Psoas muscle (tissue), 8 donors: ENCODE results near the gene ARHGAP10. TPM values are rescaled to one million over a fixed set of nuclear protein-coding genes. Genes with fewer than 3 reads are reported as not detected.

Source experiments
- ATAC-seq, 4 donors: fragments of 200-7000 bp; cut with Tn5 transposase; one replicate each; pipeline ENCODE4 v1.9.1; 2020; ENCODE audit warnings: moderate library complexity in 3 of 4, mild to moderate bottlenecking in 2 of 4
- DNase-seq, 2 donors: peaks; one replicate each; pipeline ENCODE4 v3.0.0-alpha.2; 2020
- H3K27ac ChIP-seq: fragments of 200-600 bp; one replicate; pipeline ENCODE4 v1.8.0; 2022
- H3K27me3 ChIP-seq, 3 donors: fragments of 200-600 bp in 1 of 3; one replicate each; pipeline versions ENCODE4 v1.6.1 to v1.8.0; 2013 to 2022; ENCODE audit warnings: low read length in 2 of 3, mild to moderate bottlenecking in 2 of 3, moderate library complexity in 1 of 3; ENCODE audit not compliant: insufficient read depth in 3 of 3
- H3K36me3 ChIP-seq, 2 donors: fragments of 200-600 bp in 1 of 2; one replicate each; pipeline versions ENCODE4 v1.6.1 to v1.8.0; 2013 to 2022; ENCODE audit warnings: low read depth in 1 of 2, mild to moderate bottlenecking in 1 of 2, moderate library complexity in 1 of 2; ENCODE audit not compliant: insufficient read depth in 1 of 2
- H3K4me1 ChIP-seq: fragments of 200-600 bp; one replicate; pipeline ENCODE4 v1.8.0; 2022
- H3K4me3 ChIP-seq: fragments of 200-600 bp; one replicate; pipeline ENCODE4 v1.8.0; 2022; ENCODE audit warnings: mild to moderate bottlenecking
- H3K9me3 ChIP-seq: fragments of 200-600 bp; one replicate; pipeline ENCODE4 v1.8.0; 2022
- WGBS, 3 donors: extraction: QIAGEN DNeasy Blood & Tissue Kit; methylation state at CpG; one replicate each; pipeline versions ENCODE4 v1.1.6 to v1.1.7; 2013; 5-methylcytosine and 5-hydroxymethylcytosine counted together
- intact Hi-C, 2 donors: fragments of 100-400 bp; cut with DNase I; formaldehyde crosslinking; loops; one replicate each; pipeline versions ENCODE4 v1.11.0 to v1.14.2; 2022
- polyA plus RNA-seq, 3 donors: library from polyadenylated mRNA; stranded (reverse); fragments of 200-250 nt; gene quantifications; one replicate each; pipeline ENCODE4 v1.2.3, GENCODE V29; 2013
- total RNA-seq, 4 donors: library from RNA; stranded (reverse); fragmentation: NEBNext Ultra II Directional in 2 of 4; extraction: Animal tissue kit (Norgen Biotek cat#: 25700) in 2 of 4; gene quantifications; one replicate each; pipeline versions ENCODE4 v1.2.1 to v1.2.4, GENCODE V29; 2021 to 2023
- TF ChIP-seq, protein P1 (sequence below): fragments of 200-600 bp; IDR thresholded peaks from one replicate; pipeline ENCODE4 v1.8.0; 2022; ENCODE audit warnings: antibody characterized with exemption
- donor health status: healthy with polysubstance abuse.
- donor health status: DM: no; HTN: no; CAD: no; lungs with moderate emphysema.
- donor health status: Bipolar disorder and iron deficiency.
- donor health status: healthy.
- donor health status: DM: yes; HTN: yes; CAD: no.
- donor health status: DM: no; HTN: no; CAD: no.
- donor health status: DM: no; HTN: no; CAD: no.
- donor health status: DM: yes; HTN: yes; CAD: no.

ARHGAP10 gene
- total and polyA plus RNA-seq, 7 donors: 28.8 to 43.5 (median 34.0) TPM

DNA sequence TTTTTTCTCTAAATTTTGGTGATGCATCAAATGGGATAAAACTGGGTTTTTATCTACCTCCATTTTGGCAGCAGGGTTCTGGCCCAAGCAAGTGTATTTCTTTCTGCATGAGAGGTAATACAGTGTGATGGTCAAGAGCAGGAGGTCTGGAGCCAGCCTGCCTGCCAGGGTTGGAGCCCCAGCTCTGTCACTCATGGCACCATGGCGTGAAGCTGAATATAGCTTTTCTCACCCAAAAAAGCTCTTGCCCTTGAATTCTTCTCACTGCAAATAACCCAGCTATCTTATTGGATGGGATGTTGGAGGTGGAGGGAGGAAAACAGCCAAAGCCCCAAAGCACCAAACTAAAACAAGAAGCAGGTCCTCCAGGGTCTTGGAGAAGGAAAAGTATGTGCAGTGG lies 218.4 kb downstream of the ARHGAP10 start:
- DNase-seq (no peak), ATAC-seq (no peak)
- TF ChIP-seq, protein P1, sequence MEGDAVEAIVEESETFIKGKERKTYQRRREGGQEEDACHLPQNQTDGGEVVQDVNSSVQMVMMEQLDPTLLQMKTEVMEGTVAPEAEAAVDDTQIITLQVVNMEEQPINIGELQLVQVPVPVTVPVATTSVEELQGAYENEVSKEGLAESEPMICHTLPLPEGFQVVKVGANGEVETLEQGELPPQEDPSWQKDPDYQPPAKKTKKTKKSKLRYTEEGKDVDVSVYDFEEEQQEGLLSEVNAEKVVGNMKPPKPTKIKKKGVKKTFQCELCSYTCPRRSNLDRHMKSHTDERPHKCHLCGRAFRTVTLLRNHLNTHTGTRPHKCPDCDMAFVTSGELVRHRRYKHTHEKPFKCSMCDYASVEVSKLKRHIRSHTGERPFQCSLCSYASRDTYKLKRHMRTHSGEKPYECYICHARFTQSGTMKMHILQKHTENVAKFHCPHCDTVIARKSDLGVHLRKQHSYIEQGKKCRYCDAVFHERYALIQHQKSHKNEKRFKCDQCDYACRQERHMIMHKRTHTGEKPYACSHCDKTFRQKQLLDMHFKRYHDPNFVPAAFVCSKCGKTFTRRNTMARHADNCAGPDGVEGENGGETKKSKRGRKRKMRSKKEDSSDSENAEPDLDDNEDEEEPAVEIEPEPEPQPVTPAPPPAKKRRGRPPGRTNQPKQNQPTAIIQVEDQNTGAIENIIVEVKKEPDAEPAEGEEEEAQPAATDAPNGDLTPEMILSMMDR: no peak
- peaks cover 0 to 42% of the 10 kb centered on the region in 2 donors for H3K36me3 ChIP-seq
- no peaks in the 10 kb centered on the region for H3K9me3 ChIP-seq
- H3K27ac ChIP-seq: no peak overlapping the region
- H3K27me3 ChIP-seq: no peaks in the 10 kb centered on the region
- no peak overlapping the region for H3K4me3 ChIP-seq
- no peaks in the 10 kb centered on the region for H3K4me1 ChIP-seq
- intact Hi-C loops: no loop called here
- 96 to 100% (median 100%) methylated on average over 1 of the region's 1 CpG for WGBS, 3 donors

DNA sequence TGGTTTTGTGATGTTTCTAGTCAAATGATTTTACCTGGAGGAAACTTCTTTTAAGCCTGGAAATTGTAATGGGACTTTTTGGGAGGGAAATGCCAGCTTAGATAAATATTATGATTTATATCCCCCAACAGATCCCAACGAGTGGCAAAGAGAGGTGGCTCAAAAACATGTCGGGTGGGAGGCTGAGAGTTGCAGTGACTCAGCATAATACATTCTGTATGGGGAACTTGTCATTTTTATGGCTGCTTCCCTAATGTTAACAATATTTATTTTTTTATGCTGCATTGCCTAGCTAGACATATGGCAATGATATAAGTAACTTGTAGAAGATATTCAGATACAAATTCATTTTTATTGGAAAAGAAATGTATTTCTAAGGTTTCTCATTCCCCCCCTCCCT lies 219.0 kb downstream of the ARHGAP10 start:
- H3K9me3 ChIP-seq: no peaks in the 10 kb centered on the region
- H3K4me3 ChIP-seq: no peak overlapping the region
- intact Hi-C loops: no loop called here
- H3K36me3 ChIP-seq: peaks cover 0 to 41% of the 10 kb centered on the region in 2 donors
- ATAC-seq (no peak), DNase-seq (no peak)
- no peaks in the 10 kb centered on the region for H3K27me3 ChIP-seq
- 54 to 67% (median 62%) methylated on average over 2 of the region's 2 CpGs for WGBS, 3 donors
- no peak overlapping the region for H3K27ac ChIP-seq
- H3K4me1 ChIP-seq: peaks cover 4% of the 10 kb centered on the region
- TF ChIP-seq, protein P1: no peak

DNA sequence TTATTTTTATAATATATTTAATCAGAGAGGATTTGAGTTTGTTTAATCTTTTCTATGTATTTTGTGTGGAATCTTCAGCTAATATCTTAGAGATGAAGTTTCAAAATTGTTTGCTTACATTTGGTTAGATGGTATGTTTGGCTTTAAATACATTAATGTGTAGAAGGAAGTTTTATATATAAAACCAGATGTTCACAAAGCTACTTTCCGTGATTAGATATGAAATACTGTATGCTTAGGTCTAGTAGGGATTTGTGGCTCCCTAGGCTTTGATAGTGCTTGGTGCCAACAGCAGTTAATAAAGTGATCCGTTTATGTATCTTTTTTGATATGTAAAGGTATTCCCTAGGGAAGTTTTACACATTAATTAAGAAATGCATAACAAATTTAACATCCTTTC lies 223.0 kb downstream of the ARHGAP10 start:
- peaks cover 0 to 15% of the 10 kb centered on the region in 2 donors for H3K36me3 ChIP-seq
- no peaks in the 10 kb centered on the region for H3K9me3 ChIP-seq
- no peaks in the 10 kb centered on the region for H3K27me3 ChIP-seq
- WGBS, 3 donors: 85 to 86% (median 86%) methylated on average over 2 of the region's 2 CpGs
- intact Hi-C loops: no loop called here
- H3K27ac ChIP-seq: no peak overlapping the region
- TF ChIP-seq, protein P1: no peak
- peaks cover 33% of the 10 kb centered on the region for H3K4me1 ChIP-seq
- ATAC-seq (no peak), DNase-seq (no peak)
- no peak overlapping the region for H3K4me3 ChIP-seq

DNA sequence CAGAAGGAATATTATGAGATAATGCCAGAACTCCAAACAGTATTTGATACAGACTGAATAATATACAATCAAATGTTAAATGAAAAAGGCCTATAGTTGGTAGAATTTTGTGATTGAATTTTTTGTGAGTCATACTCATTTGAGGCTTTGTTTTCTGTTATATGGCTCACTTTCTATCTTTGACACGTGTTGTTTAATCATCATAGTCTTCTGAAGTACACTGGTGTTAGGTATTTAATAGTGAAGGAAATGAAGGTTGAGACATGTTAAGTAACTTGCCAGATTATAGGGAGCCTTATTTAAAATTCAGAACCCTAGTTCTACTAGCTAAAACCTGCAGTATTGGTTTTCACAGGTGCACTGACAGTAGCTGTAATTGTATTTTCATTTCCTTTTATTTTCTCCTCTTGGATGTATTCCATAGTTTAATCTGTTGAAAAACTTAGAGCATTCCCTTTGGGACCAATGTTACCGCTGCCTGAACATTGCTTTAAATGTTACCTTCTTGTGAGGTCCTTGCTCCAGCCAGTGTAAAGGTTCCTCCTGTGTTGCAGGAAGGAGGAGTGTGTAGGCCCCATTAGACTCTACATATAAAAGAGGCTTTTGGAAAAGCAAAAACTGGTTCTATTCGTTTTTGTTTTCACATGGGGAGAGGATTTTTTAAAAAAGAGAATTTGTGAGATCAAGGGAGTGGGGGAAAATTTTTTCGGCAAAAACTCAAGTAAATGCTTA lies 224.1 kb downstream of the ARHGAP10 start:
- no peaks in the 10 kb centered on the region for H3K27me3 ChIP-seq
- H3K4me1 ChIP-seq: peaks cover 33% of the 10 kb centered on the region
- intact Hi-C loops: no loop called here
- TF ChIP-seq, protein P1: no peak
- H3K4me3 ChIP-seq: no peak overlapping the region
- H3K27ac ChIP-seq: peak overlapping the region; percentile 6
- no peak for DNase-seq
- H3K9me3 ChIP-seq: no peaks in the 10 kb centered on the region
- peaks cover 0 to 15% of the 10 kb centered on the region in 2 donors for H3K36me3 ChIP-seq
- 29 to 54% (median 37%) methylated on average over 4 of the region's 4 CpGs for WGBS, 3 donors
- no peak for ATAC-seq

- ATAC-seq: peak in 2 of 4 donors; percentile 23 to 33
- 50 to 80% (median 60%) methylated on average over 3 of the region's 3 CpGs for WGBS, 3 donors
Observed at GRCh38 chr4:147957446-147957845, 225.6 kb downstream of the ARHGAP10 start.

More at GRCh38 chr4:147957446-147957845, 225.6 kb downstream of the ARHGAP10 start:
- Histone ChIP-seq H3K36me3 (peaks cover 0 to 6% of the 10 kb centered on the region in 2 donors), H3K4me1 (peaks cover 33% of the 10 kb centered on the region), H3K27me3 (no peaks in the 10 kb centered on the region), H3K4me3 (no peak overlapping the region), H3K27ac (peak overlapping the region; percentile 51), H3K9me3 (no peaks in the 10 kb centered on the region)
- DNase-seq: no peak
- intact Hi-C loops: no loop called here
- TF ChIP-seq, protein P1: no peak
